GM23338 (cell line): ENCODE data around the gene IRF8. TPM values are rescaled to one million over a fixed set of nuclear protein-coding genes. Genes with fewer than 3 reads are reported as not detected.
A peak's percentile ranks its signal among the peaks of the same experiment; 100 is the strongest.

ENCODE experiments used
- ATAC-seq: fragments of 200-7000 bp; cut with Tn5 transposase; 3 replicates; pipeline ENCODE4 v1.9.1; 2020
- DNase-seq: peaks from one replicate; pipeline ENCODE4 v3.0.0-alpha.2; 2015; ENCODE audit warnings: low spot score
- H2AFZ ChIP-seq: fragments of 200-600 bp; sonication (generic); 2 replicates; pipeline ENCODE4 v1.8.0; 2016; ENCODE audit warnings: antibody characterized with exemption, mild to moderate bottlenecking, moderate library complexity
- H3F3A ChIP-seq: fragments of 200-600 bp; sonication (generic); replicated peaks from 2 replicates; pipeline ENCODE4 v1.8.0; 2017; ENCODE audit warnings: antibody characterized with exemption, mixed run types, low read depth
- H3K27ac ChIP-seq: fragments of 200-600 bp; sonication (generic); 2 replicates; pipeline ENCODE4 v1.6.1; 2016; ENCODE audit warnings: low read depth
- H3K27me3 ChIP-seq: fragments of 200-600 bp; sonication (generic); 2 replicates; pipeline ENCODE4 v1.8.0; 2016; ENCODE audit warnings: mild to moderate bottlenecking, mixed run types, moderate library complexity; ENCODE audit not compliant: insufficient read depth
- H3K36me3 ChIP-seq: fragments of 200-600 bp; sonication (generic); 2 replicates; pipeline ENCODE4 v1.8.0; 2016; ENCODE audit warnings: mild to moderate bottlenecking; ENCODE audit not compliant: insufficient read depth
- H3K4me1 ChIP-seq: fragments of 200-600 bp; sonication (generic); 2 replicates; pipeline ENCODE4 v1.8.0; 2016; ENCODE audit warnings: mild to moderate bottlenecking, moderate library complexity; ENCODE audit not compliant: insufficient read depth
- H3K4me2 ChIP-seq: fragments of 200-600 bp; sonication (generic); 2 replicates; pipeline ENCODE4 v1.7.1; 2017; ENCODE audit warnings: mixed run types
- H3K4me3 ChIP-seq: fragments of 200-600 bp; sonication (generic); 2 replicates; pipeline ENCODE4 v1.6.1; 2016; ENCODE audit warnings: mixed run types
- H3K79me2 ChIP-seq: fragments of 200-600 bp; sonication (generic); replicated peaks from 2 replicates; pipeline ENCODE4 v1.8.0; 2017; ENCODE audit warnings: mild to moderate bottlenecking; ENCODE audit not compliant: insufficient read depth
- H3K9me2 ChIP-seq: fragments of 200-600 bp; sonication (generic); 2 replicates; pipeline ENCODE4 v1.8.0; 2017; ENCODE audit not compliant: insufficient read depth
- H4K20me1 ChIP-seq: fragments of 200-600 bp; sonication (generic); replicated peaks from 2 replicates; pipeline ENCODE4 v1.8.0; 2017; ENCODE audit warnings: mild to moderate bottlenecking; ENCODE audit not compliant: insufficient read depth
- H3K27ac Mint-ChIP-seq: 2 replicates; pipeline ENCODE4 v1.8.0; 2020; ENCODE audit warnings: inconsistent platforms, mild to moderate bottlenecking, moderate library complexity, mixed read lengths
- H3K27me3 Mint-ChIP-seq: 3 replicates; pipeline ENCODE4 v1.8.0; 2022; ENCODE audit warnings: low read depth, mild to moderate bottlenecking, moderate library complexity, mixed read lengths, inconsistent platforms; ENCODE audit not compliant: insufficient read depth, poor library complexity
- H3K36me3 Mint-ChIP-seq: 3 replicates; pipeline ENCODE4 v1.8.0; 2021; ENCODE audit warnings: low read depth, mild to moderate bottlenecking, inconsistent platforms, moderate library complexity, mixed read lengths
- H3K4me1 Mint-ChIP-seq: 3 replicates; pipeline ENCODE4 v1.8.0; 2020; ENCODE audit warnings: mild to moderate bottlenecking, inconsistent platforms, mixed read lengths
- H3K4me3 Mint-ChIP-seq: 3 replicates; pipeline ENCODE4 v1.8.0; 2021; ENCODE audit warnings: moderate library complexity, mild to moderate bottlenecking, inconsistent platforms, mixed read lengths
- H3K9me3 Mint-ChIP-seq: 3 replicates; pipeline ENCODE4 v1.8.0; 2020; ENCODE audit warnings: moderate library complexity, mild to moderate bottlenecking, inconsistent platforms, mixed read lengths
- CREB1 ChIP-seq: fragments of 250-450 bp; sonication (Bioruptor Pico); IDR thresholded peaks from 2 replicates; pipeline ENCODE4 v1.5.0; 2020; ENCODE audit warnings: low read depth, mild to moderate bottlenecking, moderate library complexity
- EZH2 ChIP-seq: fragments of 200-600 bp; sonication (generic); IDR thresholded peaks from one replicate; pipeline ENCODE4 v1.8.0; 2017; ENCODE audit warnings: antibody characterized with exemption, mild to moderate bottlenecking, low read depth; ENCODE audit not compliant: unreplicated experiment
- EZH2phosphoT487 ChIP-seq: fragments of 200-600 bp; sonication (generic); IDR thresholded peaks from one replicate; pipeline ENCODE4 v1.8.1; 2018; ENCODE audit warnings: antibody characterized with exemption; ENCODE audit not compliant: unreplicated experiment
- JUNB ChIP-seq: IDR thresholded peaks from one replicate; pipeline ENCODE4 v1.6.1; 2016; ENCODE audit warnings: antibody characterized with exemption; ENCODE audit not compliant: unreplicated experiment
- NANOG ChIP-seq: IDR thresholded peaks from 2 replicates; pipeline ENCODE4 v1.6.1; 2016; ENCODE audit warnings: antibody characterized with exemption, borderline replicate concordance
- POLR2AphosphoS5 ChIP-seq: IDR thresholded peaks from 2 replicates; pipeline ENCODE4 v1.6.1; 2016; ENCODE audit warnings: antibody characterized with exemption, low read depth
- REST ChIP-seq: IDR thresholded peaks from one replicate; pipeline ENCODE4 v1.6.1; 2018; ENCODE audit warnings: antibody characterized with exemption; ENCODE audit not compliant: unreplicated experiment
- STAT1 ChIP-seq: IDR thresholded peaks from one replicate; pipeline ENCODE4 v1.6.1; 2016; ENCODE audit warnings: antibody characterized with exemption; ENCODE audit not compliant: unreplicated experiment
- ZNF114 ChIP-seq: fragments of 250-450 bp; sonication (Bioruptor Pico); IDR thresholded peaks from 2 replicates; pipeline ENCODE4 v1.5.0; 2020; ENCODE audit warnings: mild to moderate bottlenecking, moderate library complexity
- ZNF331 ChIP-seq: fragments of 250-450 bp; sonication (Bioruptor Pico); IDR thresholded peaks from 2 replicates; pipeline ENCODE4 v1.5.0; 2020; ENCODE audit warnings: low read depth, mild to moderate bottlenecking, moderate library complexity
- polyA plus RNA-seq: library from polyadenylated mRNA; unstranded; fragments of >200 nt; fragmentation: Nextera tagmentation; extraction: Ambion mirVana; gene quantifications from 2 replicates; pipeline ENCODE4 v1.2.1, GENCODE V29; 2016
- total RNA-seq: library from RNA; depleted of rRNA; stranded (reverse); fragments of >200 nt; shearing (Covaris generic); gene quantifications from 2 replicates; pipeline ENCODE4 v1.2.3, GENCODE V29; 2014
- TF ChIP-seq, protein P1 (sequence below): fragments of 250-450 bp; sonication (Bioruptor Pico); IDR thresholded peaks from 2 replicates; pipeline ENCODE4 v1.5.0; 2020; ENCODE audit warnings: mild to moderate bottlenecking, moderate library complexity
- TF ChIP-seq, protein P2 (sequence below), 2 experiments: fragments of 200-600 bp in 1 of 2; sonication (generic) in 1 of 2; conservative IDR thresholded peaks; 2 replicates each; pipeline versions ENCODE4 v1.5.1 to v1.6.1; 2016 to 2017; ENCODE audit warnings: antibody characterized with exemption in 2 of 2, low read depth in 2 of 2, mild to moderate bottlenecking in 2 of 2, moderate library complexity in 1 of 2
- TF ChIP-seq, protein P3 (sequence below): IDR thresholded peaks from 2 replicates; pipeline ENCODE4 v1.6.1; 2016; ENCODE audit warnings: antibody characterized with exemption

IRF8 gene
- total and polyA plus RNA-seq, 2 experiments from 2014 or later = 0.47 to 2.8 TPM

DNA sequence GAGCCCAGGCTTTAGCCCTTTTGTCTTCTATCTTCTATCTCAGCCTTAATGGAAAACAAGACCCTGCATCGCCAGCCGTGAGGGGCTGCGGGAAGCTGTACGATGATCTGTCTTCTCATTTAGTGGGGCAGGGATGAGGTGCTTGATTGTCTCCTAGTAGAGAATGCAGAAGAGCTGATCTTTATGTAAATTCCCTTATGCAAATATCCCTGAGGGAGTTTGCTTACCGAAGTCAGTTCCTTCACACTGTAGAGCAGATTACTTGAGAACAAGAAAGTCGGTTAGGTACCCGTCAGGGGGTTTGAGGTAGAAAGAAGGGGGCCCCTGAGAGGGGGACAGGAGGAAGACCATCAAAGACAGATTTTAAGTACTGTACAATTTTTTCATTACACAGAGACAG lies 66.2 kb downstream of the IRF8 start:
- no peaks in the 10 kb centered on the region for H3K4me1 ChIP-seq
- no peaks in the 10 kb centered on the region for H3K9me2 ChIP-seq
- H3K4me3 ChIP-seq = no peak overlapping the region
- ATAC-seq (no peak), DNase-seq (peak; percentile 16)
- H3K27me3 ChIP-seq = no peaks in the 10 kb centered on the region
- H3K36me3 ChIP-seq = no peaks in the 10 kb centered on the region
- H2AFZ ChIP-seq = no peak overlapping the region
- H3F3A ChIP-seq = no peaks in the 10 kb centered on the region
- H3K4me1 Mint-ChIP-seq = peaks cover 11% of the 10 kb centered on the region
- peaks cover 20% of the 10 kb centered on the region for H3K27me3 Mint-ChIP-seq
- no peaks in the 10 kb centered on the region; the same call in 2 of the 3 replicates for H3K36me3 Mint-ChIP-seq
- H3K27ac ChIP-seq = no peak overlapping the region
- TF ChIP-seq REST (no peak), CREB1 (CRISPR knock-in tag) (no peak), STAT1 (no peak), EZH2 (no peak), EZH2phosphoT487 (no peak), POLR2AphosphoS5 (no peak), NANOG (no peak), ZNF331 (CRISPR knock-in tag) (no peak), JUNB (no peak), ZNF114 (CRISPR knock-in tag) (no peak)
- TF ChIP-seq, protein P1, sequence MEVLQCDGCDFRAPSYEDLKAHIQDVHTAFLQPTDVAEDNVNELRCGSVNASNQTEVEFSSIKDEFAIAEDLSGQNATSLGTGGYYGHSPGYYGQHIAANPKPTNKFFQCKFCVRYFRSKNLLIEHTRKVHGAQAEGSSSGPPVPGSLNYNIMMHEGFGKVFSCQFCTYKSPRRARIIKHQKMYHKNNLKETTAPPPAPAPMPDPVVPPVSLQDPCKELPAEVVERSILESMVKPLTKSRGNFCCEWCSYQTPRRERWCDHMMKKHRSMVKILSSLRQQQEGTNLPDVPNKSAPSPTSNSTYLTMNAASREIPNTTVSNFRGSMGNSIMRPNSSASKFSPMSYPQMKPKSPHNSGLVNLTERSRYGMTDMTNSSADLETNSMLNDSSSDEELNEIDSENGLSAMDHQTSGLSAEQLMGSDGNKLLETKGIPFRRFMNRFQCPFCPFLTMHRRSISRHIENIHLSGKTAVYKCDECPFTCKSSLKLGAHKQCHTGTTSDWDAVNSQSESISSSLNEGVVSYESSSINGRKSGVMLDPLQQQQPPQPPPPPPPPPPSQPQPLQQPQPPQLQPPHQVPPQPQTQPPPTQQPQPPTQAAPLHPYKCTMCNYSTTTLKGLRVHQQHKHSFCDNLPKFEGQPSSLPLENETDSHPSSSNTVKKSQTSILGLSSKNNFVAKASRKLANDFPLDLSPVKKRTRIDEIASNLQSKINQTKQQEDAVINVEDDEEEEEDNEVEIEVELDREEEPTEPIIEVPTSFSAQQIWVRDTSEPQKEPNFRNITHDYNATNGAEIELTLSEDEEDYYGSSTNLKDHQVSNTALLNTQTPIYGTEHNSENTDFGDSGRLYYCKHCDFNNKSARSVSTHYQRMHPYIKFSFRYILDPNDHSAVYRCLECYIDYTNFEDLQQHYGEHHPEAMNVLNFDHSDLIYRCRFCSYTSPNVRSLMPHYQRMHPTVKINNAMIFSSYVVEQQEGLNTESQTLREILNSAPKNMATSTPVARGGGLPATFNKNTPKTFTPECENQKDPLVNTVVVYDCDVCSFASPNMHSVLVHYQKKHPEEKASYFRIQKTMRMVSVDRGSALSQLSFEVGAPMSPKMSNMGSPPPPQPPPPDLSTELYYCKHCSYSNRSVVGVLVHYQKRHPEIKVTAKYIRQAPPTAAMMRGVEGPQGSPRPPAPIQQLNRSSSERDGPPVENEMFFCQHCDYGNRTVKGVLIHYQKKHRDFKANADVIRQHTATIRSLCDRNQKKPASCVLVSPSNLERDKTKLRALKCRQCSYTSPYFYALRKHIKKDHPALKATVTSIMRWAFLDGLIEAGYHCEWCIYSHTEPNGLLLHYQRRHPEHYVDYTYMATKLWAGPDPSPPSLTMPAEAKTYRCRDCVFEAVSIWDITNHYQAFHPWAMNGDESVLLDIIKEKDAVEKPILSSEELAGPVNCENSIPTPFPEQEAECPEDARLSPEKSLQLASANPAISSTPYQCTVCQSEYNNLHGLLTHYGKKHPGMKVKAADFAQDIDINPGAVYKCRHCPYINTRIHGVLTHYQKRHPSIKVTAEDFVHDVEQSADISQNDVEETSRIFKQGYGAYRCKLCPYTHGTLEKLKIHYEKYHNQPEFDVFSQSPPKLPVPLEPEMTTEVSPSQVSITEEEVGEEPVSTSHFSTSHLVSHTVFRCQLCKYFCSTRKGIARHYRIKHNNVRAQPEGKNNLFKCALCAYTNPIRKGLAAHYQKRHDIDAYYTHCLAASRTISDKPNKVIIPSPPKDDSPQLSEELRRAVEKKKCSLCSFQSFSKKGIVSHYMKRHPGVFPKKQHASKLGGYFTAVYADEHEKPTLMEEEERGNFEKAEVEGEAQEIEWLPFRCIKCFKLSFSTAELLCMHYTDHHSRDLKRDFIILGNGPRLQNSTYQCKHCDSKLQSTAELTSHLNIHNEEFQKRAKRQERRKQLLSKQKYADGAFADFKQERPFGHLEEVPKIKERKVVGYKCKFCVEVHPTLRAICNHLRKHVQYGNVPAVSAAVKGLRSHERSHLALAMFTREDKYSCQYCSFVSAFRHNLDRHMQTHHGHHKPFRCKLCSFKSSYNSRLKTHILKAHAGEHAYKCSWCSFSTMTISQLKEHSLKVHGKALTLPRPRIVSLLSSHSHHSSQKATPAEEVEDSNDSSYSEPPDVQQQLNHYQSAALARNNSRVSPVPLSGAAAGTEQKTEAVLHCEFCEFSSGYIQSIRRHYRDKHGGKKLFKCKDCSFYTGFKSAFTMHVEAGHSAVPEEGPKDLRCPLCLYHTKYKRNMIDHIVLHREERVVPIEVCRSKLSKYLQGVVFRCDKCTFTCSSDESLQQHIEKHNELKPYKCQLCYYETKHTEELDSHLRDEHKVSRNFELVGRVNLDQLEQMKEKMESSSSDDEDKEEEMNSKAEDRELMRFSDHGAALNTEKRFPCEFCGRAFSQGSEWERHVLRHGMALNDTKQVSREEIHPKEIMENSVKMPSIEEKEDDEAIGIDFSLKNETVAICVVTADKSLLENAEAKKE (CRISPR knock-in tag) = no peak
- TF ChIP-seq, protein P2, sequence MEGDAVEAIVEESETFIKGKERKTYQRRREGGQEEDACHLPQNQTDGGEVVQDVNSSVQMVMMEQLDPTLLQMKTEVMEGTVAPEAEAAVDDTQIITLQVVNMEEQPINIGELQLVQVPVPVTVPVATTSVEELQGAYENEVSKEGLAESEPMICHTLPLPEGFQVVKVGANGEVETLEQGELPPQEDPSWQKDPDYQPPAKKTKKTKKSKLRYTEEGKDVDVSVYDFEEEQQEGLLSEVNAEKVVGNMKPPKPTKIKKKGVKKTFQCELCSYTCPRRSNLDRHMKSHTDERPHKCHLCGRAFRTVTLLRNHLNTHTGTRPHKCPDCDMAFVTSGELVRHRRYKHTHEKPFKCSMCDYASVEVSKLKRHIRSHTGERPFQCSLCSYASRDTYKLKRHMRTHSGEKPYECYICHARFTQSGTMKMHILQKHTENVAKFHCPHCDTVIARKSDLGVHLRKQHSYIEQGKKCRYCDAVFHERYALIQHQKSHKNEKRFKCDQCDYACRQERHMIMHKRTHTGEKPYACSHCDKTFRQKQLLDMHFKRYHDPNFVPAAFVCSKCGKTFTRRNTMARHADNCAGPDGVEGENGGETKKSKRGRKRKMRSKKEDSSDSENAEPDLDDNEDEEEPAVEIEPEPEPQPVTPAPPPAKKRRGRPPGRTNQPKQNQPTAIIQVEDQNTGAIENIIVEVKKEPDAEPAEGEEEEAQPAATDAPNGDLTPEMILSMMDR (conservative IDR thresholded peaks at IDR 0.05; ENCODE audit: low read depth in 2 of 2) = no peak
- TF ChIP-seq, protein P3, sequence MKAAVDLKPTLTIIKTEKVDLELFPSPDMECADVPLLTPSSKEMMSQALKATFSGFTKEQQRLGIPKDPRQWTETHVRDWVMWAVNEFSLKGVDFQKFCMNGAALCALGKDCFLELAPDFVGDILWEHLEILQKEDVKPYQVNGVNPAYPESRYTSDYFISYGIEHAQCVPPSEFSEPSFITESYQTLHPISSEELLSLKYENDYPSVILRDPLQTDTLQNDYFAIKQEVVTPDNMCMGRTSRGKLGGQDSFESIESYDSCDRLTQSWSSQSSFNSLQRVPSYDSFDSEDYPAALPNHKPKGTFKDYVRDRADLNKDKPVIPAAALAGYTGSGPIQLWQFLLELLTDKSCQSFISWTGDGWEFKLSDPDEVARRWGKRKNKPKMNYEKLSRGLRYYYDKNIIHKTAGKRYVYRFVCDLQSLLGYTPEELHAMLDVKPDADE = no peak
- H3K4me3 Mint-ChIP-seq = no peak overlapping the region
- no peaks in the 10 kb centered on the region for H4K20me1 ChIP-seq
- no peaks in the 10 kb centered on the region for H3K79me2 ChIP-seq
- no peak overlapping the region for H3K27ac Mint-ChIP-seq
- no peaks in the 10 kb centered on the region for H3K9me3 Mint-ChIP-seq
- no peak overlapping the region for H3K4me2 ChIP-seq
